HepG2 (cell line): ENCODE results near the gene OPRL1. TPM values are rescaled to one million over a fixed set of nuclear protein-coding genes. Genes with fewer than 3 reads are reported as not detected.

Source experiments
- ATF5 ChIP-seq: sonication (generic); formaldehyde crosslinking; IDR thresholded peaks from 2 replicates; pipeline ENCODE4 v1.4.0; 2020; ENCODE audit warnings: mild to moderate bottlenecking, low read depth, missing genetic modification reagents
- CBFB ChIP-seq: sonication (generic); formaldehyde crosslinking; IDR thresholded peaks from 2 replicates; pipeline ENCODE4 v1.4.0; 2020; ENCODE audit warnings: missing genetic modification reagents
- FOSL1 ChIP-seq: sonication (generic); formaldehyde crosslinking; IDR thresholded peaks from 2 replicates; pipeline ENCODE4 v1.9.0; 2021; ENCODE audit warnings: missing genetic modification reagents, borderline replicate concordance
- HNRNPL ChIP-seq: fragments of 200-400 bp; formaldehyde crosslinking; IDR thresholded peaks from 2 replicates; pipeline ENCODE4 v1.6.1; 2017; ENCODE audit warnings: mild to moderate bottlenecking, low read depth, low read length
- IKZF1 ChIP-seq: fragments of 450-650 bp; IDR thresholded peaks from 2 replicates; pipeline ENCODE4 v1.7.1; 2016
- IRF1 ChIP-seq: sonication (generic); formaldehyde crosslinking; IDR thresholded peaks from 2 replicates; pipeline ENCODE4 v1.4.0; 2020; ENCODE audit warnings: low read depth, mild to moderate bottlenecking, missing genetic modification reagents
- MED13 ChIP-seq: sonication (generic); formaldehyde crosslinking; IDR thresholded peaks from 2 replicates; pipeline ENCODE4 v1.5.0; 2020; ENCODE audit warnings: missing genetic modification reagents
- MTF1 ChIP-seq: sonication (generic); formaldehyde crosslinking; IDR thresholded peaks from 2 replicates; pipeline ENCODE4 v1.5.0; 2020; ENCODE audit warnings: missing genetic modification reagents
- PLRG1 ChIP-seq: fragments of 450-650 bp; conservative IDR thresholded peaks from 2 replicates; pipeline ENCODE4 v1.6.1; 2016
- POLR2AphosphoS2 ChIP-seq: IDR thresholded peaks from 2 replicates; pipeline ENCODE4 v1.6.1; 2011; ENCODE audit warnings: low read depth, low read length, improper control_type of control experiment
- RELA ChIP-seq: sonication (generic); formaldehyde crosslinking; IDR thresholded peaks from 2 replicates; pipeline ENCODE4 v1.4.0; 2020; ENCODE audit warnings: missing genetic modification reagents
- SYNCRIP ChIP-seq: fragments of 200-400 bp; formaldehyde crosslinking; IDR thresholded peaks from 2 replicates; pipeline ENCODE4 v1.6.1; 2018; ENCODE audit warnings: mild to moderate bottlenecking, low read depth, low read length; ENCODE audit not compliant: insufficient read depth
- TRIM22 ChIP-seq: fragments of 450-650 bp; IDR thresholded peaks from 2 replicates; pipeline ENCODE4 v1.6.1; 2017
- U2AF2 ChIP-seq: fragments of 200-400 bp; formaldehyde crosslinking; IDR thresholded peaks from 2 replicates; pipeline ENCODE4 v1.6.1; 2017; ENCODE audit warnings: low read depth, mild to moderate bottlenecking, low read length
- ZNF12 ChIP-seq: sonication (generic); formaldehyde crosslinking; IDR thresholded peaks from 2 replicates; pipeline ENCODE4 v1.5.0; 2020; ENCODE audit warnings: missing genetic modification reagents
- ZNF225 ChIP-seq: sonication (generic); formaldehyde crosslinking; IDR thresholded peaks from 2 replicates; pipeline ENCODE4 v1.4.0; 2020; ENCODE audit warnings: mild to moderate bottlenecking, missing genetic modification reagents
- ZNF569 ChIP-seq: sonication (generic); formaldehyde crosslinking; IDR thresholded peaks from 2 replicates; pipeline ENCODE4 v1.5.0; 2020; ENCODE audit warnings: mild to moderate bottlenecking, missing genetic modification reagents, moderate library complexity, borderline replicate concordance
- ZNF773 ChIP-seq: sonication (generic); formaldehyde crosslinking; IDR thresholded peaks from 2 replicates; pipeline ENCODE4 v1.4.0; 2020; ENCODE audit warnings: missing genetic modification reagents, borderline replicate concordance
- ZNF790 ChIP-seq: sonication (generic); formaldehyde crosslinking; IDR thresholded peaks from 2 replicates; pipeline ENCODE4 v1.8.0; 2022; ENCODE audit warnings: missing genetic modification reagents, mild to moderate bottlenecking, borderline replicate concordance
- ZNF891 ChIP-seq: sonication (generic); formaldehyde crosslinking; IDR thresholded peaks from 2 replicates; pipeline ENCODE4 v1.5.0; 2020; ENCODE audit warnings: mild to moderate bottlenecking, missing genetic modification reagents
- polyA plus RNA-seq, 8 experiments: library from polyadenylated mRNA; depleted of rRNA in 3 of 8; stranded (reverse) in 7 of 8; unstranded in 1 of 8; fragments of >200 nt; fragmentation: Illumina TruSeq in 4 of 8; extraction: Trizol in 4 of 8; gene quantifications; 2 replicates each; pipeline versions ENCODE4 v1.2.1 to v1.2.3, GENCODE V29; 2011 to 2016; ENCODE audit warnings: low read depth in 4 of 8, missing spikeins in 1 of 8, mixed read lengths in 1 of 8; ENCODE audit not compliant: insufficient read depth in 1 of 8
- total RNA-seq, 5 experiments: library from RNA; depleted of rRNA; stranded (reverse); fragments of >200 nt; fragmentation: Illumina TruSeq; extraction: Trizol; gene quantifications; 2 replicates each; pipeline ENCODE4 v1.2.3, GENCODE V29; 2016; ENCODE audit warnings: low read depth in 1 of 5
- TF ChIP-seq, protein P1 (sequence below): IDR thresholded peaks from 2 replicates; pipeline ENCODE4 v1.4.0; 2020; ENCODE audit warnings: mild to moderate bottlenecking, missing genetic modification reagents

OPRL1 gene
- total and polyA plus RNA-seq, 2 of the 13 experiments (the other 11 are each of a cell fraction or from before 2014, with no cell fraction given), result 0.35 to 0.71 TPM

- TF ChIP-seq MED13 (no peak), FOSL1 (CRISPR knock-in tag) (no peak), ZNF790 (CRISPR knock-in tag) (no peak), ZNF569 (CRISPR knock-in tag) (no peak), ZNF773 (no peak), SYNCRIP (no peak), IRF1 (CRISPR knock-in tag) (no peak), TRIM22 (no peak), CBFB (CRISPR knock-in tag) (no peak), IKZF1 (no peak), POLR2AphosphoS2 (no peak), ZNF225 (CRISPR knock-in tag) (no peak), PLRG1 (no peak), ZNF891 (CRISPR knock-in tag) (peak; percentile 88), MTF1 (CRISPR knock-in tag) (no peak), U2AF2 (no peak), ZNF12 (CRISPR knock-in tag) (no peak), HNRNPL (0 out of 2 replicates have a peak, but pooled peaks have one; percentile 5), RELA (CRISPR knock-in tag) (no peak; the same call in 1 of the 2 replicates), ATF5 (no peak)
- TF ChIP-seq, protein P1, sequence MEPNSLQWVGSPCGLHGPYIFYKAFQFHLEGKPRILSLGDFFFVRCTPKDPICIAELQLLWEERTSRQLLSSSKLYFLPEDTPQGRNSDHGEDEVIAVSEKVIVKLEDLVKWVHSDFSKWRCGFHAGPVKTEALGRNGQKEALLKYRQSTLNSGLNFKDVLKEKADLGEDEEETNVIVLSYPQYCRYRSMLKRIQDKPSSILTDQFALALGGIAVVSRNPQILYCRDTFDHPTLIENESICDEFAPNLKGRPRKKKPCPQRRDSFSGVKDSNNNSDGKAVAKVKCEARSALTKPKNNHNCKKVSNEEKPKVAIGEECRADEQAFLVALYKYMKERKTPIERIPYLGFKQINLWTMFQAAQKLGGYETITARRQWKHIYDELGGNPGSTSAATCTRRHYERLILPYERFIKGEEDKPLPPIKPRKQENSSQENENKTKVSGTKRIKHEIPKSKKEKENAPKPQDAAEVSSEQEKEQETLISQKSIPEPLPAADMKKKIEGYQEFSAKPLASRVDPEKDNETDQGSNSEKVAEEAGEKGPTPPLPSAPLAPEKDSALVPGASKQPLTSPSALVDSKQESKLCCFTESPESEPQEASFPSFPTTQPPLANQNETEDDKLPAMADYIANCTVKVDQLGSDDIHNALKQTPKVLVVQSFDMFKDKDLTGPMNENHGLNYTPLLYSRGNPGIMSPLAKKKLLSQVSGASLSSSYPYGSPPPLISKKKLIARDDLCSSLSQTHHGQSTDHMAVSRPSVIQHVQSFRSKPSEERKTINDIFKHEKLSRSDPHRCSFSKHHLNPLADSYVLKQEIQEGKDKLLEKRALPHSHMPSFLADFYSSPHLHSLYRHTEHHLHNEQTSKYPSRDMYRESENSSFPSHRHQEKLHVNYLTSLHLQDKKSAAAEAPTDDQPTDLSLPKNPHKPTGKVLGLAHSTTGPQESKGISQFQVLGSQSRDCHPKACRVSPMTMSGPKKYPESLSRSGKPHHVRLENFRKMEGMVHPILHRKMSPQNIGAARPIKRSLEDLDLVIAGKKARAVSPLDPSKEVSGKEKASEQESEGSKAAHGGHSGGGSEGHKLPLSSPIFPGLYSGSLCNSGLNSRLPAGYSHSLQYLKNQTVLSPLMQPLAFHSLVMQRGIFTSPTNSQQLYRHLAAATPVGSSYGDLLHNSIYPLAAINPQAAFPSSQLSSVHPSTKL, result peak; percentile 57
Observed at GRCh38 chr20:64083378-64083803, 3.5 kb downstream of the OPRL1 start (continued).
